Right lobe of liver (tissue), 6 donors: ENCODE data around the gene ARMH4. TPM values are rescaled to one million over a fixed set of nuclear protein-coding genes. Genes with fewer than 3 reads are reported as not detected.

ENCODE experiments used
- ATAC-seq, 4 donors: fragments of 200-7000 bp; cut with Tn5 transposase; one replicate each; pipeline ENCODE4 v1.9.1; 2020; ENCODE audit warnings: mild to moderate bottlenecking in 4 of 4, moderate library complexity in 4 of 4
- DNase-seq, 3 donors: peaks; one replicate each; pipeline ENCODE4 v3.0.0-alpha.2; 2020
- H3K27ac ChIP-seq, 3 donors: fragments of 200-600 bp; one replicate each; pipeline ENCODE4 v1.8.0; 2022
- H3K27me3 ChIP-seq, 2 donors: fragments of 200-600 bp; one replicate each; pipeline ENCODE4 v1.8.0; 2022
- H3K36me3 ChIP-seq, 4 donors: fragments of 200-600 bp; sonication (generic) in 1 of 4; one replicate each; pipeline versions ENCODE4 v1.5.1 to v1.8.0; 2017 to 2022; ENCODE audit warnings: control low read depth in 1 of 4
- H3K4me1 ChIP-seq, 4 donors: fragments of 200-600 bp; sonication (generic) in 1 of 4; one replicate each; pipeline versions ENCODE4 v1.5.1 to v1.8.0; 2017 to 2022; ENCODE audit warnings: control low read depth in 1 of 4
- H3K4me3 ChIP-seq, 3 donors: fragments of 200-600 bp; one replicate each; pipeline ENCODE4 v1.8.0; 2022
- H3K9me3 ChIP-seq, 4 donors: fragments of 200-600 bp; sonication (generic) in 1 of 4; one replicate each; pipeline versions ENCODE4 v1.5.1 to v1.8.0; 2017 to 2022; ENCODE audit warnings: control low read depth in 1 of 4
- POLR2A ChIP-seq: fragments of 450-650 bp; IDR thresholded peaks from one replicate; pipeline ENCODE4 v1.6.1; 2017; ENCODE audit warnings: antibody characterized with exemption, mild to moderate bottlenecking
- WGBS: methylation state at CpG from one replicate; pipeline ENCODE4 v1.1.6; 2018; ENCODE audit warnings: low coverage, low lambda C conversion rate; ENCODE audit not compliant: insufficient coverage; ENCODE audit errors: missing lambda C conversion rate; 5-methylcytosine and 5-hydroxymethylcytosine counted together
- intact Hi-C, 2 donors: fragments of 100-400 bp; cut with DNase I; formaldehyde crosslinking; loops; one replicate each; pipeline versions ENCODE4 v1.11.2 to v1.14.1; 2022
- total RNA-seq, 6 experiments: library from RNA; depleted of rRNA in 2 of 6; stranded (reverse); fragments of >200 nt in 2 of 6; fragmentation: NEBNext Ultra II Directional in 3 of 6; extraction: Animal tissue kit (Norgen Biotek cat#: 25700) in 3 of 6; gene quantifications; one replicate each; pipeline versions ENCODE4 v1.1.0 to v1.2.4, GENCODE V29; 2016 to 2023
- TF ChIP-seq, protein P1 (sequence below), 4 donors: fragments of 200-600 bp in 3 of 4; fragments of 450-650 bp in 1 of 4; IDR thresholded peaks; one replicate each; pipeline versions ENCODE4 v1.5.1 to v1.8.0; 2016 to 2022; ENCODE audit warnings: antibody characterized with exemption in 4 of 4, mild to moderate bottlenecking in 2 of 4
- donor health status: DM: no; HTN: yes; CAD: no.
- donor health status: DM: no; HTN: no; CAD: no.
- donor health status: DM: no; HTN: no; CAD: no.
- donor health status: DM: no; HTN: yes; CAD: no.
- donor health status: DM: no; HTN: yes; CAD: no.

The ARMH4 gene
- total RNA-seq, 6 experiments from 2014 or later = 0.25 to 2.1 (median 0.62) TPM

DNA sequence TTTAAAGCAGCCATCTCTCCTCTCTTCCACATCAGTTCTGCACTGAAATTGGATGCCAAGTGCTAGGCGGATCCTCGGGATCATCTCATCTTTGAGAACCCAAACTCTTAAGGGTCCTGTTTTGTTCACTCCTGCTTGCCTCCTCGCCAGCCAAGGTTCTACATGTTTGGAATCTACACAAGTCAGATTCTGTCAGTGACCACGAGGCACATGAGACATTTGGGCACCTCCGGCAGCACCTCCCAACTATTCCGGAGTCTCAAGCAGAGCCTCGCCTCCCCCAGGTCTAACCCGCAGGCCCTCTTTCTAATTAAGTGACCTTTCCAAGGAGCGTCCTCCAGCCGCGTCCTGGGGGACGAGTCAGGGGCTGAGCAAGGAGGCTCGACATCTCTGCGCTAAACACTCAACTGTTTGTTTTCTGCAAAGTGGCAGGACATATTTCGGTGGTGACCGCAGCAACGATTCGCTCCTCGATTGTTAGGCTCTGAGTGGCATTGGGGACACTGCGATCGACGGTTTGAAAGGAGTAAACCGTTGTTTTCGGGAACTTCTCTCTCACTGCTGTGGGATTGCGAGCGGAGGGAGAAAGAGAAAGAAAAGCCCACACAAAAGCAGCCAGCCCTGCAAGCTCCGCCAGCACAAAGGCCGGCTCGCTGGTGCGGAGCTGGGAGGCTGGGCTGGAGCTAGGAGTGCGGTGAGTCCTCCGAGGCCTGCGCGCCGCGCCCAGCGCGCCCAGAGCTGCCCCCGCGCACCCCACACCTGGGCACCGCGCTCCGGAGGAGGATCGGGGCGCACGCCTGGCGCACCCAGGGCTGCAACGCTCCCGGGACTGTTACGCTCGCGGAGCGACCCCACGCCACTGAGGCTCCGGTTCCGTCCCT lies 640 bp downstream of the ARMH4 start:
- Histone ChIP-seq H3K4me3 (peak overlapping the region; percentile 72 to 91 (median 79)), H3K9me3 (no peaks in the 10 kb centered on the region), H3K36me3 (no peaks in the 10 kb centered on the region), H3K27ac (peak overlapping the region in 1 of 3 donors; percentile 22), H3K4me1 (peaks cover 0 to 10% (median 3%) of the 10 kb centered on the region in 4 donors), H3K27me3 (no peaks in the 10 kb centered on the region)
- no peak for TF ChIP-seq POLR2A
- TF ChIP-seq, protein P1, sequence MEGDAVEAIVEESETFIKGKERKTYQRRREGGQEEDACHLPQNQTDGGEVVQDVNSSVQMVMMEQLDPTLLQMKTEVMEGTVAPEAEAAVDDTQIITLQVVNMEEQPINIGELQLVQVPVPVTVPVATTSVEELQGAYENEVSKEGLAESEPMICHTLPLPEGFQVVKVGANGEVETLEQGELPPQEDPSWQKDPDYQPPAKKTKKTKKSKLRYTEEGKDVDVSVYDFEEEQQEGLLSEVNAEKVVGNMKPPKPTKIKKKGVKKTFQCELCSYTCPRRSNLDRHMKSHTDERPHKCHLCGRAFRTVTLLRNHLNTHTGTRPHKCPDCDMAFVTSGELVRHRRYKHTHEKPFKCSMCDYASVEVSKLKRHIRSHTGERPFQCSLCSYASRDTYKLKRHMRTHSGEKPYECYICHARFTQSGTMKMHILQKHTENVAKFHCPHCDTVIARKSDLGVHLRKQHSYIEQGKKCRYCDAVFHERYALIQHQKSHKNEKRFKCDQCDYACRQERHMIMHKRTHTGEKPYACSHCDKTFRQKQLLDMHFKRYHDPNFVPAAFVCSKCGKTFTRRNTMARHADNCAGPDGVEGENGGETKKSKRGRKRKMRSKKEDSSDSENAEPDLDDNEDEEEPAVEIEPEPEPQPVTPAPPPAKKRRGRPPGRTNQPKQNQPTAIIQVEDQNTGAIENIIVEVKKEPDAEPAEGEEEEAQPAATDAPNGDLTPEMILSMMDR (IDR thresholded peaks at IDR 0.05) = no peak
- DNase-seq = peak in 1 of 3 donors; percentile 19
- intact Hi-C loops = loop anchor here in 1 of 2 donors (10.0 kb wide), 1 partner anchor 47 kb away; no protein-coding TSS in a partner anchor
- WGBS = 3% methylated on average over 22 of the region's 56 CpGs
- ATAC-seq = peak; percentile 59 to 67 (median 66)

DNA sequence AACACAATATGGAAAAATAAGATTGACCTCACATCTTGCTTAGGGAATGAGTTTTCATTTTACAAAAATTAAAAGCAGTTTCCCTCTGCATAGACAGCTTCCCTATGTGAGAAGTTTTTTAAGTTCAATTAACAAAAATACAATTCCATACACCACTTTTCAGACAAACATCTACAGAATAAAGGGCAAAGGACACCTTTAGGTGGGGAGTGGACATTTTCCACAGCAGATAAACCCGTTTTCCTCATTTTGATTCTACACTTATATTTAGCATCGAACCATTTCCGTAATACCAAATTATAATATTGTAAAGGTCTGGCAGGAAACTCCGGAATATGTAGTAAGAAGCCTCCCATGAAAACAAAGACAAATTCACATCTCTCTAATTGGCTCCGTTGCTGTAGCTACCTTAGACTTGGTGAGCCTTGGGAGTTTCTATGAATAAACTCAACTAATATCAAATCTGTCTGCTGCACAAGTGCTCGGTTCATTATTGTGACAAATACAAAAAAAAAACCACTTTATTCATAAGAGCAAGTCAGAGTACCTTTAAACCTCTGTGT lies 1.7 kb downstream of the ARMH4 start:
- TF ChIP-seq, protein P1 (IDR thresholded peaks at IDR 0.05) = no peak
- no peak for TF ChIP-seq POLR2A
- WGBS = 70% methylated on average over 6 of the region's 6 CpGs
- no peak overlapping the region for H3K27ac ChIP-seq
- ATAC-seq = no peak
- no peaks in the 10 kb centered on the region for H3K36me3 ChIP-seq
- no peaks in the 10 kb centered on the region for H3K9me3 ChIP-seq
- intact Hi-C loops = loop anchor here in 1 of 2 donors (10.0 kb wide), 1 partner anchor 46 kb away; no protein-coding TSS in a partner anchor
- H3K4me1 ChIP-seq = peaks cover 0 to 10% (median 3%) of the 10 kb centered on the region in 4 donors
- DNase-seq = no peak
- no peak overlapping the region for H3K4me3 ChIP-seq
- no peaks in the 10 kb centered on the region for H3K27me3 ChIP-seq

DNA sequence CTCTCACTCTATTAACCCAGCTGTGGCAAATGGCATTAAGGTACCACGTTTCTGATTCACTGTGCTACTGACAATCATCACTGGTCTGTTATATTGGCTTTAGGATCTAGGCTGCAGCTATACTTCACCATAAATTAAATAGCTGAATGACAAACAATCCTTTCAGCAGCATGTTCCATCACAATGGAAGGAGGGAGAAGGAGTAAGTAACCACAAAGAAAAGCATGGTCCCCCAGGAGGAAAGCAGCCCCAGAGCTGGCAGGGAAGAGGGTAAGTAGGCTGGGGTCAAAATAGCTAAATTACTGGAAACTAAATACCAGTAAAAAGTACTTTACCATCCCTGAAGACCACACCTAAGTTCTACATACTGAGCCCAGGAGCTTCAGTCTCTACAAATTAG lies 2.8 kb downstream of the ARMH4 start:
- intact Hi-C loops = no loop called here
- Histone ChIP-seq H3K27me3 (no peaks in the 10 kb centered on the region), H3K9me3 (no peaks in the 10 kb centered on the region), H3K36me3 (no peaks in the 10 kb centered on the region), H3K4me3 (no peak overlapping the region), H3K27ac (no peak overlapping the region), H3K4me1 (peaks cover 0 to 10% (median 3%) of the 10 kb centered on the region in 4 donors)
- WGBS = 33% methylated on average over 1 of the region's 1 CpG
- no peak for ATAC-seq
- TF ChIP-seq, protein P1 (IDR thresholded peaks at IDR 0.05) = no peak
- TF ChIP-seq POLR2A = no peak
- no peak for DNase-seq

DNA sequence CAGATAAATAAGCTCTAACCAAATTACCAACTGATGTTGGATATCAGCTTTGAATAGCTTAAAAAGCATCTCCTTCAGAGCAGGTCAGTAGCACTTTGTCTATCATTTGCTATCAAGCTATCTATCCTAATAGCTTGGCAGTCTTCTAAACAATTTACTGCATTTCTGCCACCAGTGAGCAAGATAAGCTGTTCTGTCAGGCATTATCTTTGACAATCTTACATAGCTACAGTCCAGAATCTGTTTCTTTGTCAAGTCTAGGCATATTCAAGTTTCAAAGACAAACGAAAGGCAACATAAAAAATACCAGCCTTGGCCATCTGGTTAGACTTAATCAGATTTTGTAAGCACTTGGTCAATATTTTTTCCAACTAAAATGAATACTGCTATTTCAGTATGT lies 5.6 kb downstream of the ARMH4 start:
- intact Hi-C loops = no loop called here
- 18% methylated on average over 1 of the region's 1 CpG for WGBS

More for the DNA sequence above, 5.6 kb downstream of the ARMH4 start:
- Histone ChIP-seq H3K27me3 (no peaks in the 10 kb centered on the region), H3K27ac (no peak overlapping the region), H3K4me3 (no peak overlapping the region), H3K36me3 (no peaks in the 10 kb centered on the region), H3K9me3 (no peaks in the 10 kb centered on the region), H3K4me1 (peaks cover 0 to 3% (median 0%) of the 10 kb centered on the region in 4 donors)
- DNase-seq = no peak
- TF ChIP-seq POLR2A = no peak
- TF ChIP-seq, protein P1 (IDR thresholded peaks at IDR 0.05) = no peak
- ATAC-seq = no peak
